Liver (tissue), 9 donors: Measurements from ENCODE around the gene CFAP53. TPM values are rescaled to one million over a fixed set of nuclear protein-coding genes. Genes with fewer than 3 reads are reported as not detected.

Experiments used
- DNase-seq: peaks from one replicate; pipeline ENCODE4 v3.0.0-alpha.2; 2017; ENCODE audit warnings: low spot score
- H3K27ac ChIP-seq, 2 donors: one replicate each; pipeline ENCODE4 v1.7.0; 2013; ENCODE audit warnings: inconsistent platforms in 2 of 2, low read length in 2 of 2, control low read depth in 1 of 2, low read depth in 1 of 2, mild to moderate bottlenecking in 1 of 2
- H3K27me3 ChIP-seq, 4 donors: one replicate each; pipeline versions ENCODE4 v1.6.1 to v1.7.0; 2013; ENCODE audit warnings: low read length in 3 of 4, inconsistent platforms in 1 of 4, mild to moderate bottlenecking in 1 of 4, moderate library complexity in 1 of 4; ENCODE audit not compliant: control insufficient read depth in 4 of 4, insufficient read depth in 4 of 4
- H3K36me3 ChIP-seq, 4 donors: one replicate each; pipeline versions ENCODE4 v1.6.1 to v1.7.0; 2013; ENCODE audit warnings: low read length in 3 of 4, mild to moderate bottlenecking in 3 of 4, low read depth in 1 of 4, moderate library complexity in 1 of 4; ENCODE audit not compliant: control insufficient read depth in 4 of 4, insufficient read depth in 3 of 4
- H3K4me1 ChIP-seq, 4 donors: one replicate each; pipeline versions ENCODE4 v1.6.1 to v1.7.0; 2013; ENCODE audit warnings: low read length in 3 of 4, mild to moderate bottlenecking in 3 of 4, moderate library complexity in 1 of 4; ENCODE audit not compliant: control insufficient read depth in 4 of 4, insufficient read depth in 4 of 4
- H3K4me3 ChIP-seq, 3 donors: one replicate each; pipeline versions ENCODE4 v1.6.1 to v1.7.0; 2013; ENCODE audit warnings: low read length in 3 of 3, control low read depth in 1 of 3, low read depth in 1 of 3, mild to moderate bottlenecking in 1 of 3
- H3K9ac ChIP-seq, 2 donors: one replicate each; pipeline ENCODE4 v1.7.0; 2013; ENCODE audit warnings: low read length in 2 of 2, mild to moderate bottlenecking in 2 of 2, moderate library complexity in 2 of 2, control low read depth in 1 of 2, low read depth in 1 of 2
- H3K9me3 ChIP-seq, 4 donors: one replicate each; pipeline versions ENCODE4 v1.6.1 to v1.7.0; 2013; ENCODE audit warnings: low read length in 3 of 4; ENCODE audit not compliant: control insufficient read depth in 4 of 4
- EGR1 ChIP-seq, 2 donors: IDR thresholded peaks; 2 replicates each; pipeline ENCODE4 v1.6.1; 2016 to 2018; ENCODE audit warnings: antibody characterized with exemption in 2 of 2, low read depth in 2 of 2
- FOXA1 ChIP-seq: IDR thresholded peaks from 2 replicates; pipeline ENCODE4 v1.6.1; 2016; ENCODE audit warnings: antibody characterized with exemption
- FOXA2 ChIP-seq: IDR thresholded peaks from 2 replicates; pipeline ENCODE4 v1.6.1; 2016; ENCODE audit warnings: antibody characterized with exemption
- HNF4A ChIP-seq, 2 donors: conservative IDR thresholded peaks; 2 replicates each; pipeline ENCODE4 v1.6.1; 2016; ENCODE audit warnings: antibody characterized with exemption in 2 of 2, mild to moderate bottlenecking in 2 of 2
- HNF4G ChIP-seq: IDR thresholded peaks from 2 replicates; pipeline ENCODE4 v1.6.1; 2016; ENCODE audit warnings: antibody characterized with exemption
- NR2F2 ChIP-seq: IDR thresholded peaks from 2 replicates; pipeline ENCODE4 v1.6.1; 2016; ENCODE audit warnings: antibody characterized with exemption
- RAD21 ChIP-seq, 2 donors: IDR thresholded peaks; 2 replicates each; pipeline ENCODE4 v1.6.1; 2016; ENCODE audit warnings: antibody characterized with exemption in 2 of 2, mild to moderate bottlenecking in 2 of 2
- RXRA ChIP-seq, 2 donors: IDR thresholded peaks; 2 replicates each; pipeline ENCODE4 v1.6.1; 2017 to 2018; ENCODE audit warnings: antibody characterized with exemption in 2 of 2, mild to moderate bottlenecking in 1 of 2
- SP1 ChIP-seq: IDR thresholded peaks from 2 replicates; pipeline ENCODE4 v1.6.1; 2018; ENCODE audit warnings: antibody characterized with exemption, mild to moderate bottlenecking
- TAF1 ChIP-seq: conservative IDR thresholded peaks from 2 replicates; pipeline ENCODE4 v1.6.1; 2016; ENCODE audit warnings: antibody characterized with exemption, mild to moderate bottlenecking
- YY1 ChIP-seq: IDR thresholded peaks from 2 replicates; pipeline ENCODE4 v1.6.1; 2016; ENCODE audit warnings: antibody characterized with exemption, mild to moderate bottlenecking
- WGBS: extraction: QIAGEN DNeasy Blood & Tissue Kit; methylation state at CpG from one replicate; pipeline ENCODE4 v1.1.7; 2013; 5-methylcytosine and 5-hydroxymethylcytosine counted together
- polyA plus RNA-seq, 2 donors: library from polyadenylated mRNA; stranded (reverse) in 1 of 2; unstranded in 1 of 2; fragments of 200-250 nt in 1 of 2; fragments of >200 nt in 1 of 2; fragmentation: Nextera tagmentation in 1 of 2; extraction: Ambion mirVana in 1 of 2; gene quantifications; one replicate each; pipeline versions ENCODE4 v1.2.1 to v1.2.3, GENCODE V29; 2013 to 2015
- total RNA-seq, 2 donors: library from RNA; depleted of rRNA; stranded (reverse); fragments of >200 nt; gene quantifications; one replicate each; pipeline ENCODE4 v1.2.3, GENCODE V29; 2014
- TF ChIP-seq, protein P1 (sequence below): IDR thresholded peaks from 2 replicates; pipeline ENCODE4 v1.6.1; 2016; ENCODE audit warnings: antibody characterized with exemption
- TF ChIP-seq, protein P2 (sequence below): IDR thresholded peaks from 2 replicates; pipeline ENCODE4 v1.6.1; 2016; ENCODE audit warnings: antibody characterized with exemption, mild to moderate bottlenecking
- TF ChIP-seq, protein P3 (sequence below): IDR thresholded peaks from 2 replicates; pipeline ENCODE4 v1.6.1; 2016; ENCODE audit warnings: antibody characterized with exemption
- TF ChIP-seq, protein P4 (sequence below): IDR thresholded peaks from 2 replicates; pipeline ENCODE4 v1.6.1; 2016; ENCODE audit warnings: antibody characterized with exemption
- TF ChIP-seq, protein P5 (sequence below): fragments of 150-350 bp; IDR thresholded peaks from 2 replicates; pipeline ENCODE4 v1.5.1; 2017; ENCODE audit warnings: improper control_type of control experiment, low read depth, low read length; ENCODE audit not compliant: missing input control
- donor health status: healthy.
- donor health status: healthy.
- donor health status: healthy.
- donor health status: healthy.
- donor health status: healthy.

Gene CFAP53
- total and polyA plus RNA-seq, 4 donors, result 0.05 to 0.14 (median 0.09) TPM

DNA sequence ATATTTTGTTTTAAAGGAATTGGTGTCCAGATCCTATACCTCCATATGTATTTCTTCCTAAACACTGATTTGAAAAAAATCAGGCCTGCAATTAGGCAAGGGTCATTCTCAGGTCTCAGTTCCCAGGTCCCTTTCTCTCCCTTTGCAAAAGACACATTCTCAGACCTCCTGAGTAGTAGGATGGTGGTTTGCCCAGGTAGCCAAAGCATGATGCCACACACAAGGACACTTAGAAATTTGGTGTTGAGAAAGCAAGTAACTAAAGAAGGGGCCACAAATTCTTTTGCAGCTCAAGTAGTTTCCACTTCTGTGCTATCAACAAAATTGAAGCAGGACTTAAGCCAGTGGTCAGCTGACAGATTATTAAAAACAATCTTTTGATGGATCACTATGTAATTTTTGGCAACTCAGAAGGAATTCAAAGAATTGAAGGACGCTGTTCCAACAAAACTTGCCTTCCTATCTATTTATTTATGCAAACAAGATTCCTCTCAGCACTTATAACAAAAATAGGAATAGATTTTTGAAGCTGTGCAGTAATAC lies 64.7 kb downstream of the CFAP53 start:
- TF ChIP-seq, protein P1, sequence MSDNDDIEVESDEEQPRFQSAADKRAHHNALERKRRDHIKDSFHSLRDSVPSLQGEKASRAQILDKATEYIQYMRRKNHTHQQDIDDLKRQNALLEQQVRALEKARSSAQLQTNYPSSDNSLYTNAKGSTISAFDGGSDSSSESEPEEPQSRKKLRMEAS, result no peak
- TF ChIP-seq EGR1 (IDR thresholded peaks at IDR 0.05; ENCODE audit: low read depth in 2 of 2) (no peak), FOXA2 (no peak), YY1 (no peak), SP1 (no peak), HNF4A (conservative IDR thresholded peaks at IDR 0.05) (no peak), RXRA (IDR thresholded peaks at IDR 0.05) (no peak)
- TF ChIP-seq, protein P2, sequence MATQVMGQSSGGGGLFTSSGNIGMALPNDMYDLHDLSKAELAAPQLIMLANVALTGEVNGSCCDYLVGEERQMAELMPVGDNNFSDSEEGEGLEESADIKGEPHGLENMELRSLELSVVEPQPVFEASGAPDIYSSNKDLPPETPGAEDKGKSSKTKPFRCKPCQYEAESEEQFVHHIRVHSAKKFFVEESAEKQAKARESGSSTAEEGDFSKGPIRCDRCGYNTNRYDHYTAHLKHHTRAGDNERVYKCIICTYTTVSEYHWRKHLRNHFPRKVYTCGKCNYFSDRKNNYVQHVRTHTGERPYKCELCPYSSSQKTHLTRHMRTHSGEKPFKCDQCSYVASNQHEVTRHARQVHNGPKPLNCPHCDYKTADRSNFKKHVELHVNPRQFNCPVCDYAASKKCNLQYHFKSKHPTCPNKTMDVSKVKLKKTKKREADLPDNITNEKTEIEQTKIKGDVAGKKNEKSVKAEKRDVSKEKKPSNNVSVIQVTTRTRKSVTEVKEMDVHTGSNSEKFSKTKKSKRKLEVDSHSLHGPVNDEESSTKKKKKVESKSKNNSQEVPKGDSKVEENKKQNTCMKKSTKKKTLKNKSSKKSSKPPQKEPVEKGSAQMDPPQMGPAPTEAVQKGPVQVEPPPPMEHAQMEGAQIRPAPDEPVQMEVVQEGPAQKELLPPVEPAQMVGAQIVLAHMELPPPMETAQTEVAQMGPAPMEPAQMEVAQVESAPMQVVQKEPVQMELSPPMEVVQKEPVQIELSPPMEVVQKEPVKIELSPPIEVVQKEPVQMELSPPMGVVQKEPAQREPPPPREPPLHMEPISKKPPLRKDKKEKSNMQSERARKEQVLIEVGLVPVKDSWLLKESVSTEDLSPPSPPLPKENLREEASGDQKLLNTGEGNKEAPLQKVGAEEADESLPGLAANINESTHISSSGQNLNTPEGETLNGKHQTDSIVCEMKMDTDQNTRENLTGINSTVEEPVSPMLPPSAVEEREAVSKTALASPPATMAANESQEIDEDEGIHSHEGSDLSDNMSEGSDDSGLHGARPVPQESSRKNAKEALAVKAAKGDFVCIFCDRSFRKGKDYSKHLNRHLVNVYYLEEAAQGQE, result no peak
- TF ChIP-seq, protein P3, sequence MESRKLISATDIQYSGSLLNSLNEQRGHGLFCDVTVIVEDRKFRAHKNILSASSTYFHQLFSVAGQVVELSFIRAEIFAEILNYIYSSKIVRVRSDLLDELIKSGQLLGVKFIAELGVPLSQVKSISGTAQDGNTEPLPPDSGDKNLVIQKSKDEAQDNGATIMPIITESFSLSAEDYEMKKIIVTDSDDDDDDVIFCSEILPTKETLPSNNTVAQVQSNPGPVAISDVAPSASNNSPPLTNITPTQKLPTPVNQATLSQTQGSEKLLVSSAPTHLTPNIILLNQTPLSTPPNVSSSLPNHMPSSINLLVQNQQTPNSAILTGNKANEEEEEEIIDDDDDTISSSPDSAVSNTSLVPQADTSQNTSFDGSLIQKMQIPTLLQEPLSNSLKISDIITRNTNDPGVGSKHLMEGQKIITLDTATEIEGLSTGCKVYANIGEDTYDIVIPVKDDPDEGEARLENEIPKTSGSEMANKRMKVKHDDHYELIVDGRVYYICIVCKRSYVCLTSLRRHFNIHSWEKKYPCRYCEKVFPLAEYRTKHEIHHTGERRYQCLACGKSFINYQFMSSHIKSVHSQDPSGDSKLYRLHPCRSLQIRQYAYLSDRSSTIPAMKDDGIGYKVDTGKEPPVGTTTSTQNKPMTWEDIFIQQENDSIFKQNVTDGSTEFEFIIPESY, result no peak
- 75% methylated on average over 1 of the region's 1 CpG for WGBS
- H3K27me3 ChIP-seq, result peaks cover 0 to 5% (median 0%) of the 10 kb centered on the region in 4 donors

DNA sequence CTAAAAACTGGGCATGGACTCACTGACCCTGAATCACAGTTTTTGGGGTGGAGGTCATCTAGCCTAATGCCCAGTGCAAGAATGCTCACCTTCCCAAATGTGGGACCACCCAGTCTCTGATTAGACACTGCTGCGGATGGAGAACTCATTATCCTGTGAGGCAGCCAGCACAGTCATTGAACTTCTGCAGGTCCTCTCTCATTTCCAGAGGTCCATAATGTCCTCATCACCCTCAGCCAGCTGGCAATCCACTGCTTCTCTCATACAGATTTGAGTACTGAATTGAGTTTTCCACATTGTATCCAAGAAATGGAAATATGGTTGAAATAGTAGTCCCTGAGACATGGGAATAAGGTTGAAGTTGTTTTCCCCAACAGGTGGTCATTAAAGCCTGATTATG lies 66.4 kb downstream of the CFAP53 start:
- Histone ChIP-seq H3K9ac (no peak overlapping the region), H3K9me3 (no peaks in the 10 kb centered on the region), H3K27me3 (peaks cover 0 to 5% (median 0%) of the 10 kb centered on the region in 4 donors), H3K36me3 (no peaks in the 10 kb centered on the region), H3K4me1 (peaks cover 0 to 7% (median 5%) of the 10 kb centered on the region in 4 donors), H3K4me3 (no peak overlapping the region), H3K27ac (no peak overlapping the region)
- DNase-seq, result no peak
- TF ChIP-seq, protein P4, sequence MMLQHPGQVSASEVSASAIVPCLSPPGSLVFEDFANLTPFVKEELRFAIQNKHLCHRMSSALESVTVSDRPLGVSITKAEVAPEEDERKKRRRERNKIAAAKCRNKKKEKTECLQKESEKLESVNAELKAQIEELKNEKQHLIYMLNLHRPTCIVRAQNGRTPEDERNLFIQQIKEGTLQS, result no peak
- no peak for TF ChIP-seq FOXA2
- no peak for TF ChIP-seq NR2F2
- WGBS, result 86% methylated on average over 1 of the region's 1 CpG

More for the DNA sequence above, 64.7 kb downstream of the CFAP53 start:
- Histone ChIP-seq H3K27ac (no peak overlapping the region), H3K9me3 (no peaks in the 10 kb centered on the region), H3K9ac (no peak overlapping the region), H3K36me3 (no peaks in the 10 kb centered on the region), H3K4me1 (peaks cover 0 to 4% (median 0%) of the 10 kb centered on the region in 4 donors), H3K4me3 (no peak overlapping the region)
- no peak for DNase-seq

DNA sequence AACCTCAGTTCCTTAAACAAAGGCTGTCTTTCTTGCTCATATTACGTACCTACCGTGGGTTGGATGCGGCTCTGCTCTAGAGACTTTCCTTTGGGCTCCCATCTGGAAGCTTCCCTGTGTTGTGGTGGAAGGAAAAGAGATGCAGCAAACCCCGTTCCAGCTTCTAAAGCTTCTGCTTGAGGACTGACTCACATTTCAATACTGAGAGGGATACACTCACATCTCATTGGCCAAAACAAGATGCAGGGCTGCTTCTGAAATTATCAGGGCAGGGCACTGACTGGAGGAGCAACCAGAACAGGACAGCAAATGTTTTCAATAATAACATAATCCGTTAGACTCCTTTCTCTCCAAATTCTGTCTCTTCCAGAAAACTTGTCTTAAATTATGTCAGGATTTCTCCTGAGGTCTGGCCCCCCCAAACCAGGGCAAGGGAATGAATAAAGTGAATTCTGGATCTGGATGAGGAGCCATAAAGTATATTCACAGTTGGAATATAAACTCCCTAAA lies 66.9 kb downstream of the CFAP53 start:
- no peak overlapping the region for H3K9ac ChIP-seq
- 86% methylated on average over 5 of the region's 5 CpGs for WGBS
- peaks cover 0 to 7% (median 5%) of the 10 kb centered on the region in 4 donors for H3K4me1 ChIP-seq
- no peaks in the 10 kb centered on the region for H3K9me3 ChIP-seq
- DNase-seq, result no peak
- H3K36me3 ChIP-seq, result no peaks in the 10 kb centered on the region
- peaks cover 0 to 5% (median 0%) of the 10 kb centered on the region in 4 donors for H3K27me3 ChIP-seq
- no peak overlapping the region for H3K27ac ChIP-seq
- H3K4me3 ChIP-seq, result no peak overlapping the region
- TF ChIP-seq, protein P5, sequence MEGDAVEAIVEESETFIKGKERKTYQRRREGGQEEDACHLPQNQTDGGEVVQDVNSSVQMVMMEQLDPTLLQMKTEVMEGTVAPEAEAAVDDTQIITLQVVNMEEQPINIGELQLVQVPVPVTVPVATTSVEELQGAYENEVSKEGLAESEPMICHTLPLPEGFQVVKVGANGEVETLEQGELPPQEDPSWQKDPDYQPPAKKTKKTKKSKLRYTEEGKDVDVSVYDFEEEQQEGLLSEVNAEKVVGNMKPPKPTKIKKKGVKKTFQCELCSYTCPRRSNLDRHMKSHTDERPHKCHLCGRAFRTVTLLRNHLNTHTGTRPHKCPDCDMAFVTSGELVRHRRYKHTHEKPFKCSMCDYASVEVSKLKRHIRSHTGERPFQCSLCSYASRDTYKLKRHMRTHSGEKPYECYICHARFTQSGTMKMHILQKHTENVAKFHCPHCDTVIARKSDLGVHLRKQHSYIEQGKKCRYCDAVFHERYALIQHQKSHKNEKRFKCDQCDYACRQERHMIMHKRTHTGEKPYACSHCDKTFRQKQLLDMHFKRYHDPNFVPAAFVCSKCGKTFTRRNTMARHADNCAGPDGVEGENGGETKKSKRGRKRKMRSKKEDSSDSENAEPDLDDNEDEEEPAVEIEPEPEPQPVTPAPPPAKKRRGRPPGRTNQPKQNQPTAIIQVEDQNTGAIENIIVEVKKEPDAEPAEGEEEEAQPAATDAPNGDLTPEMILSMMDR, result no peak
- TF ChIP-seq FOXA1, result no peak
- TF ChIP-seq, protein P4, result no peak
- TF ChIP-seq HNF4A (conservative IDR thresholded peaks at IDR 0.05), result no peak
- TF ChIP-seq TAF1, result no peak
- TF ChIP-seq HNF4G, result no peak
- TF ChIP-seq YY1, result no peak
- no peak for TF ChIP-seq RAD21 (IDR thresholded peaks at IDR 0.05)
